Suprapubic skin (tissue), 4 donors: ENCODE results near the gene DSCAM. TPM values are rescaled to one million over a fixed set of nuclear protein-coding genes. Genes with fewer than 3 reads are reported as not detected.
"Not testable (repeated sequence)": the region's sequence is repeated elsewhere in the genome, so short reads cannot be mapped to it uniquely, and the experiment has no call there.

ENCODE experiments used
- DNase-seq, 2 donors: peaks; one replicate each; pipeline ENCODE4 v3.0.0-alpha.2; 2019; ENCODE audit warnings: low spot score in 2 of 2
- H3K27ac ChIP-seq: fragments of 200-600 bp; sonication (generic); one replicate; pipeline ENCODE4 v1.5.1; 2019
- H3K27me3 ChIP-seq: fragments of 200-600 bp; sonication (generic); one replicate; pipeline ENCODE4 v1.5.1; 2019
- H3K36me3 ChIP-seq: fragments of 200-600 bp; sonication (generic); one replicate; pipeline ENCODE4 v1.5.1; 2019
- H3K4me1 ChIP-seq: fragments of 200-600 bp; sonication (generic); one replicate; pipeline ENCODE4 v1.5.1; 2019
- H3K4me3 ChIP-seq: fragments of 200-600 bp; sonication (generic); one replicate; pipeline ENCODE4 v1.5.1; 2019; ENCODE audit warnings: mild to moderate bottlenecking
- H3K9me3 ChIP-seq: fragments of 200-600 bp; sonication (generic); one replicate; pipeline ENCODE4 v1.5.1; 2019
- CTCF ChIP-seq, 2 donors: fragments of 200-600 bp in 1 of 2; fragments of 450-650 bp in 1 of 2; sonication (generic) in 1 of 2; IDR thresholded peaks; one replicate each; pipeline ENCODE4 v1.5.1; 2016 to 2019; ENCODE audit warnings: antibody characterized with exemption in 2 of 2, mild to moderate bottlenecking in 1 of 2, moderate library complexity in 1 of 2
- EP300 ChIP-seq: sonication (generic); formaldehyde crosslinking; IDR thresholded peaks from one replicate; pipeline ENCODE4 v1.6.1; 2017; ENCODE audit warnings: antibody characterized with exemption
- POLR2A ChIP-seq, 2 donors: fragments of 450-650 bp; IDR thresholded peaks; one replicate each; pipeline ENCODE4 v1.6.1; 2017; ENCODE audit warnings: antibody characterized with exemption in 2 of 2, mild to moderate bottlenecking in 2 of 2, moderate library complexity in 2 of 2
- POLR2AphosphoS5 ChIP-seq, 3 donors: sonication (generic); formaldehyde crosslinking; IDR thresholded peaks; one replicate each; pipeline ENCODE4 v1.6.1; 2017; ENCODE audit warnings: antibody characterized with exemption in 3 of 3
- WGBS: methylation state at CpG from one replicate; pipeline ENCODE4 v1.1.5; 2018; 5-methylcytosine and 5-hydroxymethylcytosine counted together
- total RNA-seq, 4 donors: library from RNA; depleted of rRNA; stranded (reverse); fragments of >200 nt; gene quantifications; one replicate each; pipeline ENCODE4 v1.1.0, GENCODE V29; 2016

DSCAM gene
- under 1 TPM in 1 of 4 donors, not detected in 3; 0.08 TPM for total RNA-seq

GRCh38 chr21:40846587-40847411 is at the start of gene DSCAM:
DSCAM (minus strand) TSS chr21:40847158; CDS start chr21:40846661, 497 bp downstream.
- H3K9me3 ChIP-seq: no peaks in the 10 kb centered on the region
- DNase-seq: no peak
- no peak within 1 kb of the TSS for H3K27ac ChIP-seq
- TF ChIP-seq POLR2A (IDR thresholded peaks at IDR 0.05): no peak
- peak within 1 kb of the TSS; percentile 21 for H3K4me3 ChIP-seq
- H3K4me1 ChIP-seq: peaks cover 3% of the 10 kb centered on the region
- peaks cover 52% of the 10 kb centered on the region for H3K27me3 ChIP-seq
- H3K36me3 ChIP-seq: no peaks in the 10 kb centered on the region
- WGBS: 6% methylated on average over 40 of the region's 94 CpGs

GRCh38 chr21:40895697-40896096 is 48.7 kb upstream of the DSCAM start:
- DNase-seq, H3K4me3 ChIP-seq, H3K27me3 ChIP-seq, H3K36me3 ChIP-seq, H3K9me3 ChIP-seq, H3K27ac ChIP-seq, H3K4me1 ChIP-seq: not testable (repeated sequence)
- 94% methylated on average over 3 of the region's 3 CpGs for WGBS

- no peaks in the 10 kb centered on the region for H3K27me3 ChIP-seq
- H3K4me1 ChIP-seq: no peaks in the 10 kb centered on the region
- TF ChIP-seq POLR2AphosphoS5 (IDR thresholded peaks at IDR 0.05): no peak
- TF ChIP-seq CTCF (IDR thresholded peaks at IDR 0.05): no peak
- TF ChIP-seq POLR2A (IDR thresholded peaks at IDR 0.05): no peak
- no peak for TF ChIP-seq EP300
- H3K9me3 ChIP-seq: no peaks in the 10 kb centered on the region
- DNase-seq: no peak
- H3K27ac ChIP-seq: no peak overlapping the region
- H3K36me3 ChIP-seq: no peaks in the 10 kb centered on the region
- WGBS: 46% methylated on average over 4 of the region's 4 CpGs
- no peak overlapping the region for H3K4me3 ChIP-seq
These were observed 40.0 kb upstream of the DSCAM start for GRCh38 chr21:40886931-40887330.

GRCh38 chr21:40886006-40886405 is 39.0 kb upstream of the DSCAM start:
- H3K36me3 ChIP-seq: no peaks in the 10 kb centered on the region
- WGBS: 64% methylated on average over 3 of the region's 3 CpGs

GRCh38 chr21:40882192-40882915 is 35.4 kb upstream of the DSCAM start:
- Histone ChIP-seq H3K4me1 (no peaks in the 10 kb centered on the region), H3K36me3 (no peaks in the 10 kb centered on the region), H3K4me3 (no peak overlapping the region), H3K27ac (no peak overlapping the region), H3K9me3 (no peaks in the 10 kb centered on the region), H3K27me3 (no peaks in the 10 kb centered on the region)
- no peak for DNase-seq
- 88% methylated on average over 7 of the region's 7 CpGs for WGBS
- no peak for TF ChIP-seq POLR2AphosphoS5 (IDR thresholded peaks at IDR 0.05)
- TF ChIP-seq CTCF (IDR thresholded peaks at IDR 0.05): no peak
- no peak for TF ChIP-seq EP300

More at GRCh38 chr21:40886006-40886405, 39.0 kb upstream of the DSCAM start:
- Histone ChIP-seq H3K9me3 (no peaks in the 10 kb centered on the region), H3K4me3 (no peak overlapping the region), H3K27ac (no peak overlapping the region), H3K27me3 (no peaks in the 10 kb centered on the region), H3K4me1 (no peaks in the 10 kb centered on the region)
- DNase-seq: no peak
- TF ChIP-seq POLR2AphosphoS5 (IDR thresholded peaks at IDR 0.05) (no peak), POLR2A (IDR thresholded peaks at IDR 0.05) (no peak)

- Histone ChIP-seq H3K27ac (no peak overlapping the region), H3K4me3 (no peak overlapping the region), H3K36me3 (no peaks in the 10 kb centered on the region), H3K9me3 (no peaks in the 10 kb centered on the region), H3K4me1 (no peaks in the 10 kb centered on the region), H3K27me3 (no peaks in the 10 kb centered on the region)
- no peak for TF ChIP-seq POLR2A (IDR thresholded peaks at IDR 0.05)
- WGBS: 68% methylated on average over 2 of the region's 2 CpGs
- no peak for DNase-seq
These were observed 34.8 kb upstream of the DSCAM start for GRCh38 chr21:40881767-40882166.

- H3K4me3 ChIP-seq: no peak overlapping the region
- H3K36me3 ChIP-seq: no peaks in the 10 kb centered on the region
- 92% methylated on average over 1 of the region's 1 CpG for WGBS
- no peak overlapping the region for H3K27ac ChIP-seq
- no peaks in the 10 kb centered on the region for H3K9me3 ChIP-seq
- H3K27me3 ChIP-seq: no peaks in the 10 kb centered on the region
- no peak for DNase-seq
- H3K4me1 ChIP-seq: no peaks in the 10 kb centered on the region
- no peak for TF ChIP-seq CTCF (IDR thresholded peaks at IDR 0.05)
- TF ChIP-seq EP300: no peak
- no peak for TF ChIP-seq POLR2AphosphoS5 (IDR thresholded peaks at IDR 0.05)
- no peak for TF ChIP-seq POLR2A (IDR thresholded peaks at IDR 0.05)
These were observed 24.1 kb upstream of the DSCAM start for GRCh38 chr21:40871099-40871498.
